Measurements from ENCODE around the gene OR51E1.

OR51E1 gene

GRCh38 chr11:4654635-4655369, 11.0 kb downstream of the OR51E1 start:
- DNase-seq = no peak

- no peak for DNase-seq
These were observed 15.1 kb downstream of the OR51E1 start for GRCh38 chr11:4658629-4659445.

GRCh38 chr11:4662876-4663275, 19.1 kb downstream of the OR51E1 start:
- DNase-seq = no peak

GRCh38 chr11:4664183-4664582, 20.4 kb downstream of the OR51E1 start:
- no peak for DNase-seq

GRCh38 chr11:4664786-4665185, 21.0 kb downstream of the OR51E1 start:
- no peak for DNase-seq

- no peak for DNase-seq
These were observed 21.6 kb downstream of the OR51E1 start for GRCh38 chr11:4665424-4665823.

- no peak for DNase-seq
These were observed 28.0 kb downstream of the OR51E1 start for GRCh38 chr11:4671741-4672140.

GRCh38 chr11:4672470-4672869, 28.7 kb downstream of the OR51E1 start:
- no peak for DNase-seq

- DNase-seq = no peak
These were observed 30.0 kb downstream of the OR51E1 start for GRCh38 chr11:4673781-4674180.

- no peak for DNase-seq
These were observed 34.2 kb downstream of the OR51E1 start for GRCh38 chr11:4677948-4678347.

- DNase-seq = no peak
These were observed 36.6 kb downstream of the OR51E1 start for GRCh38 chr11:4680341-4680740.

- no peak for DNase-seq
These were observed 39.0 kb downstream of the OR51E1 start for GRCh38 chr11:4682623-4683419.

- DNase-seq = no peak
These were observed 41.0 kb downstream of the OR51E1 start for GRCh38 chr11:4684631-4685285.

- no peak for DNase-seq
These were observed 51.7 kb downstream of the OR51E1 start for GRCh38 chr11:4695442-4695841.

GRCh38 chr11:4697585-4697984, 53.8 kb downstream of the OR51E1 start, which contains the start of gene OR51E2:
Gene OR51E2 (minus strand): TSS chr11:4697853. CDS start chr11:4682711, 15,142 bp downstream.
- DNase-seq = no peak

- DNase-seq = no peak
These were observed 56.1 kb downstream of the OR51E1 start for GRCh38 chr11:4699697-4700435.

- DNase-seq = no peak
These were observed 56.6 kb downstream of the OR51E1 start for GRCh38 chr11:4700436-4700820.

- no peak for DNase-seq
These were observed 60.4 kb downstream of the OR51E1 start, which contains the start of gene MMP26 for GRCh38 chr11:4704054-4704789. Gene MMP26 (plus strand): TSS chr11:4704784.

- no peak for DNase-seq
These were observed 61.1 kb downstream of the OR51E1 start for GRCh38 chr11:4704790-4705334.
